Peyer's patch (tissue), 4 donors: Measurements from ENCODE around the gene LMTK2. TPM values are rescaled to one million over a fixed set of nuclear protein-coding genes. Genes with fewer than 3 reads are reported as not detected.

ENCODE experiments used
- DNase-seq, 3 donors: peaks; one replicate each; pipeline ENCODE4 v3.0.0-alpha.2; 2017 to 2019
- H3K27ac ChIP-seq, 4 donors: fragments of 200-600 bp; sonication (generic); one replicate each; pipeline ENCODE4 v1.5.1; 2016 to 2019
- H3K27me3 ChIP-seq, 2 donors: fragments of 200-600 bp; sonication (generic); one replicate each; pipeline ENCODE4 v1.5.1; 2019
- H3K36me3 ChIP-seq, 3 donors: fragments of 200-600 bp; sonication (generic); one replicate each; pipeline ENCODE4 v1.5.1; 2016 to 2019
- H3K4me1 ChIP-seq, 4 donors: fragments of 200-600 bp; sonication (generic); one replicate each; pipeline ENCODE4 v1.5.1; 2016 to 2019
- H3K4me3 ChIP-seq, 4 donors: fragments of 200-600 bp; sonication (generic); 1 replicate in 3 of 4; 2 replicates in 1 of 4; pipeline ENCODE4 v1.5.1; 2016 to 2019; ENCODE audit warnings: mild to moderate bottlenecking in 1 of 4
- H3K9me3 ChIP-seq, 4 donors: fragments of 200-600 bp; sonication (generic); one replicate each; pipeline ENCODE4 v1.5.1; 2016 to 2019; ENCODE audit warnings: mild to moderate bottlenecking in 1 of 4
- CTCF ChIP-seq, 6 experiments: fragments of 450-650 bp in 4 of 6; fragments of 200-600 bp in 2 of 6; sonication (generic) in 1 of 6; IDR thresholded peaks; one replicate each; pipeline ENCODE4 v1.5.1; 2017 to 2019; ENCODE audit warnings: antibody characterized with exemption in 6 of 6, mild to moderate bottlenecking in 3 of 6, moderate library complexity in 1 of 6
- POLR2A ChIP-seq, 2 donors: fragments of 450-650 bp; IDR thresholded peaks; one replicate each; pipeline ENCODE4 v1.5.1; 2017; ENCODE audit warnings: antibody characterized with exemption in 2 of 2, mild to moderate bottlenecking in 2 of 2, moderate library complexity in 2 of 2
- total RNA-seq, 4 donors: library from RNA; depleted of rRNA; stranded (reverse); fragments of >200 nt; gene quantifications; one replicate each; pipeline ENCODE4 v1.1.0, GENCODE V29; 2016

LMTK2 gene
- total RNA-seq, 4 donors from 2014 or later: 23.1 to 54.0 (median 51.4) TPM

GRCh38 chr7:98137826-98138151 lies 31.1 kb downstream of the LMTK2 start:
- peak in 2 of 3 donors; percentile 49 to 58 for DNase-seq
- no peak overlapping the region for H3K4me3 ChIP-seq
- H3K4me1 ChIP-seq: peaks cover 0 to 22% (median 11%) of the 10 kb centered on the region in 4 donors
- H3K27ac ChIP-seq: no peak overlapping the region
- TF ChIP-seq CTCF (IDR thresholded peaks at IDR 0.05) (no peak), POLR2A (IDR thresholded peaks at IDR 0.05) (no peak)
- no peaks in the 10 kb centered on the region for H3K27me3 ChIP-seq
- no peaks in the 10 kb centered on the region for H3K9me3 ChIP-seq
- peaks cover 0 to 43% (median 0%) of the 10 kb centered on the region in 3 donors for H3K36me3 ChIP-seq

GRCh38 chr7:98138672-98139071 lies 32.0 kb downstream of the LMTK2 start:
- no peak for TF ChIP-seq CTCF (IDR thresholded peaks at IDR 0.05)
- TF ChIP-seq POLR2A (IDR thresholded peaks at IDR 0.05): no peak
- Histone ChIP-seq H3K9me3 (no peaks in the 10 kb centered on the region), H3K27me3 (no peaks in the 10 kb centered on the region), H3K36me3 (peaks cover 0 to 47% (median 0%) of the 10 kb centered on the region in 3 donors), H3K4me1 (peaks cover 0 to 14% (median 5%) of the 10 kb centered on the region in 4 donors), H3K4me3 (no peak overlapping the region), H3K27ac (no peak overlapping the region)
- DNase-seq: no peak

- H3K4me1 ChIP-seq: peaks cover 0 to 3% (median 0%) of the 10 kb centered on the region in 4 donors
- DNase-seq: no peak
- H3K36me3 ChIP-seq: peaks cover 0 to 57% (median 0%) of the 10 kb centered on the region in 3 donors
These were observed 36.0 kb downstream of the LMTK2 start for GRCh38 chr7:98142658-98143057.

GRCh38 chr7:98148607-98149006 lies 41.9 kb downstream of the LMTK2 start:
- Histone ChIP-seq H3K36me3 (peaks cover 0 to 39% (median 0%) of the 10 kb centered on the region in 3 donors), H3K9me3 (no peaks in the 10 kb centered on the region), H3K4me1 (no peaks in the 10 kb centered on the region), H3K27ac (peak overlapping the region in 1 of 4 donors; percentile 34), H3K4me3 (no peak overlapping the region), H3K27me3 (no peaks in the 10 kb centered on the region)
- DNase-seq: no peak
- TF ChIP-seq POLR2A (IDR thresholded peaks at IDR 0.05) (no peak), CTCF (IDR thresholded peaks at IDR 0.05) (no peak)

More at GRCh38 chr7:98142658-98143057, 36.0 kb downstream of the LMTK2 start:
- no peaks in the 10 kb centered on the region for H3K9me3 ChIP-seq
- no peak overlapping the region for H3K4me3 ChIP-seq
- H3K27ac ChIP-seq: no peak overlapping the region
- no peaks in the 10 kb centered on the region for H3K27me3 ChIP-seq
- TF ChIP-seq CTCF (IDR thresholded peaks at IDR 0.05) (no peak), POLR2A (IDR thresholded peaks at IDR 0.05) (no peak)

- no peak for DNase-seq
- peaks cover 0 to 40% (median 0%) of the 10 kb centered on the region in 3 donors for H3K36me3 ChIP-seq
These were observed 42.5 kb downstream of the LMTK2 start for GRCh38 chr7:98149116-98149692.

More at GRCh38 chr7:98149116-98149692, 42.5 kb downstream of the LMTK2 start:
- H3K4me1 ChIP-seq: no peaks in the 10 kb centered on the region
- H3K9me3 ChIP-seq: no peaks in the 10 kb centered on the region
- TF ChIP-seq CTCF (IDR thresholded peaks at IDR 0.05): no peak
- no peak for TF ChIP-seq POLR2A (IDR thresholded peaks at IDR 0.05)
- no peaks in the 10 kb centered on the region for H3K27me3 ChIP-seq
- H3K27ac ChIP-seq: peak overlapping the region in 1 of 4 donors; percentile 34
- H3K4me3 ChIP-seq: no peak overlapping the region
